ENCODE measurements around the gene KIF16B.

DNA sequence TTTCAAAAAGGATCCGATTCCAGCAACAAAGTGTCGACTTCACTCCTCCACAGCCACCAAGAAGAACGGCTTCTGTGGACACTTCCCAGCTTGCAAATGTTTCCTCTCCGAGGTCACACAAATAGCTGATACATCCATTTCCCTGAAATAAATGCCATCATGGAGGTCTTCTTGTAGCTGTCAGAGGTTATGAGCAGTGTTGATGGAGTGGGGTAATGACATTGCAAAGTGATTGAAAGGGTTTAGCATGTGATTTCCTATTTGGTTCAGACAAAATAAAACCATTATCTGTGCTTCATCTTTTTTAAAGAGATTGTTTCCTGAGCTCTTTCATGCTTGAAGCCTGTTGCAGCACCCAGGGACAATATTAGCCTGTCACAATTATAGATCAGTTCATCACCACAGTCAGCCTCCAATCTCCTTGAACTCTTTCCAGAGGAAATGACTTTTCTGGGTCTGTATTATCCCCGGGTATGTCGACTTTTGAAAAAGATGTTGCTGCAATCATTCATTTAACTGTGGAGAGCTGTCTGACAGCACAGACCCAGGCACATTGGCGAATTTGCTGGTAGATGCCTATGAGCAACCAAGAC lies 16.9 kb upstream of the KIF16B start:
- TF ChIP-seq, protein P1, sequence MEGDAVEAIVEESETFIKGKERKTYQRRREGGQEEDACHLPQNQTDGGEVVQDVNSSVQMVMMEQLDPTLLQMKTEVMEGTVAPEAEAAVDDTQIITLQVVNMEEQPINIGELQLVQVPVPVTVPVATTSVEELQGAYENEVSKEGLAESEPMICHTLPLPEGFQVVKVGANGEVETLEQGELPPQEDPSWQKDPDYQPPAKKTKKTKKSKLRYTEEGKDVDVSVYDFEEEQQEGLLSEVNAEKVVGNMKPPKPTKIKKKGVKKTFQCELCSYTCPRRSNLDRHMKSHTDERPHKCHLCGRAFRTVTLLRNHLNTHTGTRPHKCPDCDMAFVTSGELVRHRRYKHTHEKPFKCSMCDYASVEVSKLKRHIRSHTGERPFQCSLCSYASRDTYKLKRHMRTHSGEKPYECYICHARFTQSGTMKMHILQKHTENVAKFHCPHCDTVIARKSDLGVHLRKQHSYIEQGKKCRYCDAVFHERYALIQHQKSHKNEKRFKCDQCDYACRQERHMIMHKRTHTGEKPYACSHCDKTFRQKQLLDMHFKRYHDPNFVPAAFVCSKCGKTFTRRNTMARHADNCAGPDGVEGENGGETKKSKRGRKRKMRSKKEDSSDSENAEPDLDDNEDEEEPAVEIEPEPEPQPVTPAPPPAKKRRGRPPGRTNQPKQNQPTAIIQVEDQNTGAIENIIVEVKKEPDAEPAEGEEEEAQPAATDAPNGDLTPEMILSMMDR (IDR thresholded peaks at IDR 0.05; ENCODE audit: low read depth, low read length): no peak
- TF ChIP-seq EZH2phosphoT487 (IDR thresholded peaks at IDR 0.05; ENCODE audit: low read depth): no peak
